GM18507 (cell line): ENCODE results near the gene ETV6.
"Not testable (repeated sequence)": the region's sequence is repeated elsewhere in the genome, so short reads cannot be mapped to it uniquely, and the experiment has no call there.

Experiments
- DNase-seq: peaks from one replicate; pipeline ENCODE4 v3.0.0; 2011; ENCODE audit warnings: low read depth; ENCODE audit not compliant: insufficient read length; ENCODE audit errors: extremely low spot score
- FAIRE-seq: peaks from 2 replicates; lab custom pipeline; 2011; peaks lifted over from hg19 to GRCh38; lab: Jason Lieb, UNC

Gene ETV6

GRCh38 chr12:11663130-11663529 lies 13.7 kb downstream of the ETV6 start:
- FAIRE-seq (no peak), DNase-seq (no peak)

DNA sequence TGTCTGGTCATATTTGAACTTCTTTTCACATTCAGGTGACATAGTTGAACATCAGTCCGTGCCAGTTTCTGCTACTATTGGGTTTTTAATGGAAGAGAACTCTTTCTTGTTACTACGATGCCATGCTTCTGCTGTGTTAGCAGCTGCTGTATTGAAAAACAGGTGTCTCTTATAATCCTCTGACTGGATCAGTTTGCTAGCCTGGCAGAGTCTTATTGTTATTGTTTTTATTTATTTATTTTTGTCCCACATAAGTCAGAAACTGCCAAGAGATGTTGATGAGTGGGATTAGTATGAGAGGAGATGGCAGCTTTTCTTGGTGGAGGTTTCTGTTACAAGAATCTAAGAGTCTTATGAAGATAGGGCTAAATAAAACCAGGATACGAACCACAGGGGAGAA lies 14.6 kb downstream of the ETV6 start:
- no peak for FAIRE-seq
- no peak for DNase-seq

GRCh38 chr12:11666131-11667050 lies 16.9 kb downstream of the ETV6 start:
- DNase-seq (no peak), FAIRE-seq (no peak)

DNA sequence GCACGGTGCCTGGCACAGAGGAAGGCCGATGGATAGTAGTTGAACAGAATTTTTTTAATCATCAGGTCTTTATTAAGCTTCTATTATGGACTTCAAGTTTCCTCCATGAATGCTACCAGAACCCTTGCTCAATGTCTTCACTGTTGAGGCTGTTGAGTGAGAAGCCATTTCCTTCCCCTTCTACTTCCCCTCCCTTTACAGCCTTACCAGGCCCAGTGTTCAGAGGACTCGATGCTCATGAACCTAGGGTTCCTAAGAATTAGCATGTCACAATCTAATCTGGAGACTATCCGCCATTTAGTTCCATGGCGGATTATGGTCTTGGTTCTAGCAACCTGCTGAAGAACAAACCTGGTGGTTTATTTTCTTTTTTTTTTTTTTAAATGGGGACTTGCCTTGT lies 17.7 kb downstream of the ETV6 start:
- FAIRE-seq, result no peak
- DNase-seq, result no peak

DNA sequence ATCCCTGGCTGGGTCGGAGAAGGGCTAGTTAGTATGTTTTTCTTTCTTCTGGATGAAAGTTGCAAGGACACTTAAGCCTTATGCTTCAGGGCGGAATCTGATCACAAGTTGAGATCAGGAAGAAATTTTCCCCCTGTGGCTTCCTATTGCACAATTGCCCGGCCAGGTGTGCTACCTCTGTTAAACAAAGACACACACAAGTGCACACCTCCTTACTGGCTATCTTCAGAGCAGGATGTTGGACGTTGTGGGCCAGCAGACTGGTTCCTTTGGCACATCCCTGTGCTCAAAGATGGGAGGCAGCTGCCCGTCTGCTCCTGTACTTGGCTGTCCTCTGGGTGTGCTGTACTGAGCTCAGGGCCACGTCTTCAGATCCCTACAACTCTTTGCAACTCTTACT lies 19.1 kb downstream of the ETV6 start:
- DNase-seq, result no peak
- no peak for FAIRE-seq

DNA sequence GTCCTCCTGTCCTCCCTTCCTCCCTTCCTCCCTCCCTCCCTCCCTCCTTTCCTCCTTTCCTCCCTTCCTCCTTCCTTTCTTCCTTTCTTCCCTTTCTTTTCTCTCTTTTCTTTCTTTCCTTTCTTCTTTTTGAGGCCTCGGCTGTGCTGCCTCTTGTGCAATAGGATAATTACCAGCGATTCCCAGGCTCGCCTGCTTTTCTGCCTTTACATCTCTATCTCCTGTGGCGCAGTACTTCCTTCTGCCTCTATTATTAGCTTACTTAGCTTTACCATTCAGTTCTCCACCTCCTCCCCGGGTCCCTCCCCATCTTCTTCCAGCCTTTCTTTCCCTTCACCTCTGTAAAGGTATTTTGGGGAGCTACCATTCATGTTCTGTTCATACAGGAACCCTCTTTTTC lies 19.9 kb downstream of the ETV6 start:
- DNase-seq, result no peak

DNA sequence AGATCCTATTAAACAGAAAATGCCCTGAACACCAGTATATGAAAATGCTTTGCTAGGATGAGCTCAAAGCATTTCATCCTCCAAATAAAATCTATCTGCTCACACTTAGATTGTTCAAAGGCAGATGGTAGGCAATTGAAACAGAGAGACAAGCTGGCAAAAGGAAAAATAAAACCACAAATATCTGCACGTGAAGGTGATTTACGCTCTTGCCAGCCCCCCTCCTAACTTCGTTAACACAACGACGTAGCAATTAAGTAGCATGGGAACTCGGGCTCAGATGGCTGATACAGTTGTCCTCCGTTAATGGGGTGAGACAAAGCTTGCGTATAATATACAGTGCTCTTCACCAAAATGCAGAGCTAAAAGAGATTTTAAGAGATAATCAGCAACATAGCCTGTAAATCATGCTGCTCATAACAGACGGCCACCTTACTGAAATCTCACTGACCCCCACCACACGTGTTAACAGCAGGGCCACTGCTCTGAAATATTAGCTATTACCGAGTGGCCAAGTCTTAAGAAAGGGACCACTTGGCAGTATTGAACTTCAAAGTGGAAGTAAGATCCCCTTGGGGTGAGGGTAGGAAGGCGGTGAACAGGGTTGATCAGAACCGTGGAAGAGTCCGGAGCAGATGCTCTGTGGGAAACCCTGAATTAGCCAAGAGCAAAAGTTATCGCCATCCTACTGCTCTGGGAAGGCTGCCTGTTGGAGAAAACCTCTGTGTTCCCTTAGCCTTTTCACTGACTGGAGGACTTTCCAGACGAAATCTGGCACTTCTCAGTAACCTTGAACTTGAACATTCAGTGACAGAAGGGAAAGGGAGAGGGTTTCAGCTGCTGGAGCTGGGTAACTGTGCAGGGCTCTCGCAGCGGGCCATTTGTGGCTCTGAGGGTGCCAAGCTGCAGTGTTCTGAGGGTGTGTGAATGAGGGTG lies 23.1 kb downstream of the ETV6 start:
- DNase-seq, result no peak
- FAIRE-seq, result no peak

More for the DNA sequence above, 19.9 kb downstream of the ETV6 start:
- FAIRE-seq, result no peak

DNA sequence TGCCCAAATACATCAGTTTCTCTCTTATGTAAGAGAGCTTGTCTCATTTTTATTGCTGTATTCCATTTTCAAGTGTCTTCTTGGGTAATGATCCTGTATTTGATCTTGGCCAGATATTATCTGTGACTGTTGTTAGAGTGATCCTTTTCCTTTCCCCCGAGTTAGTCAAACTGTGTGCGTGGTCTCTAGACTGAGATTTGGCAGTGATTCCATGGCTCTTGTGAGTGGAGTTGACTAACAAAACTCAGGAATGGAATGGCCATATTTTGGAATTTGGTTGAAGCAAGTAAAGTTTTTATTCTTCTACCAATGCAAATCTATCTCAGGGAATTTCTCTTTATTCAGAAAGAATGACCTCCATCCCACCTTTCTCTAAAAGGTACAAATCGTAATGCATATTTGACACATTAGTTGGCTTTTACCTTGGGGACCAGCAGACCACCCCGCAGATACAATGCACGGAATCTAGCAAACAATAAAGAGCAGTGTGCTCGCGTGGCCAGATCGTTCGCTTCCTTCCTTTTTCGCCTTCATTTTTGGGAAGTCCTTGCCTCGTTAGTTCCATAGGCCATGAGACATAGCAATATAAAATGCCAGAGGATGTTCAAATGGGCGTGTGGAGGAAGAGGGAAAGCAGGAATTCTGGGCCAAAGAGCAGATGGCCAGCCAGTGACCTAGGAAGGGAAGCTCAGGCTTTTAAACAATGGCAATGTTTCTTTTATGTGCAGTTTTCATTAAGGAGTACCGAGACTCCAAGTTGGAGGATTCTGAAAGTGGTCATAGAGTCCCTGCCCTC lies 24.4 kb downstream of the ETV6 start:
- DNase-seq (no peak), FAIRE-seq (no peak)

GRCh38 chr12:11674894-11675390 lies 25.5 kb downstream of the ETV6 start:
- no peak for DNase-seq
- no peak for FAIRE-seq

- DNase-seq, result no peak
- no peak for FAIRE-seq
Observed at GRCh38 chr12:11676052-11676451, 26.6 kb downstream of the ETV6 start.

DNA sequence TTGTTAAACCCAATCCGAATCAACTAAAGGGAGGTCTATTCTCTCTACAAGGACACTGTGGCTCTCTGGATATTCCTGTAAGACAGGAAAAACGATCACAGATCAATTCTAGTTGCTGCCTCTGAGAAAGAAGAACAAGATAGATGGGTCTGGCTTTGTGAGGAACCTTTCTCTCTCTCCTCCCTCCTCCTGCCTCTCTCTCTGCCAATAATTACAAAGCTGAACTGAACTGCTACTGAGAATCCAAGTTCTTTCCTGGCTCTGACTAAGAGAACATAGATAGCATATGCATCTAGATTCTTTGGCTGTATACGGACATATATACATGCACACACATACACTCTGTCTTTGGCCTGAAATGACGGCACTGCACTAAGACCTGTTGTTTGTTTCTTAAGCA lies 27.6 kb downstream of the ETV6 start:
- FAIRE-seq (no peak), DNase-seq (no peak)

GRCh38 chr12:11677752-11678151 lies 28.3 kb downstream of the ETV6 start:
- DNase-seq, result no peak
- no peak for FAIRE-seq

DNA sequence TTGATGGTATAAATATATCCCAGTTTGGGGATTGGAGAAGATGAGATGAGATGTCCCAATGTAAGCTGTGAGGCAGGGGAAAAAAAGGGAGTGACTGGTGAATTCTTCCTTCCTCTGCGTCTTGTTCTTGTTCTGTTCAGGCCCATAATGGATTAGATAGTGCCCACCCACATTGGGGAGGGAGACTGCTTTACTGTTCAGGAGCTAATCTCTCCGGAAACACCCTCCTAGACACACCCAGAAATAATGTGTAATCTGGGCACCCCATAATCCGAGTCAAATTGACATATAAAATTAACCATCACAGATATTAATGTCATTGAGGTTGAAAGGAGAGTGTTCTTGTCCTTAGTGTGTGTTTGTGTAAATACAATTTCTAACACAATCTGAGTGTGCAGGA lies 29.3 kb downstream of the ETV6 start:
- no peak for FAIRE-seq
- DNase-seq, result no peak

- DNase-seq, result no peak
- no peak for FAIRE-seq
Observed at GRCh38 chr12:11681207-11681606, 31.7 kb downstream of the ETV6 start.

- FAIRE-seq, result not testable (repeated sequence)
Observed at GRCh38 chr12:11681695-11682094, 32.2 kb downstream of the ETV6 start.

GRCh38 chr12:11684393-11684792 lies 34.9 kb downstream of the ETV6 start:
- FAIRE-seq (no peak), DNase-seq (no peak)

More at GRCh38 chr12:11681695-11682094, 32.2 kb downstream of the ETV6 start:
- not testable (repeated sequence) for DNase-seq

DNA sequence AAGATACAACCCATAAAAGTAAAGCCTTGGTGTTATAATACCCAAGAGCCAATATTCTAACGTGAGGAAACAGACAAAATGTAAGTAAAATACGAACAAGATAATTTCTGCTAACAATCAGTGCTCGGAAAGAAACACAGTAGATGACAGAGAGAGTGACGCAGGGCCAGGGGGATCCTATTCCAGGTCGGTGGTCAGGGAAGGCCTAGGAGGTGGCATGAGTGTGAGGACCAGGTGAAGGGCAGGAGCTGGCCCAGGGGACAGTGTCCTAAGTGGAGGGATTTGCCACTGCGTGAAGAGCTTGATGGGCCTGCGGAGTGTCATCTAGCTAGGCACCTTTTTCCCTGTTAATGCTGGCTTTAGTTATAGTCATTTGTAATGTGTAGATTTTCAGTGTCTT lies 35.3 kb downstream of the ETV6 start:
- DNase-seq, result no peak
- no peak for FAIRE-seq

DNA sequence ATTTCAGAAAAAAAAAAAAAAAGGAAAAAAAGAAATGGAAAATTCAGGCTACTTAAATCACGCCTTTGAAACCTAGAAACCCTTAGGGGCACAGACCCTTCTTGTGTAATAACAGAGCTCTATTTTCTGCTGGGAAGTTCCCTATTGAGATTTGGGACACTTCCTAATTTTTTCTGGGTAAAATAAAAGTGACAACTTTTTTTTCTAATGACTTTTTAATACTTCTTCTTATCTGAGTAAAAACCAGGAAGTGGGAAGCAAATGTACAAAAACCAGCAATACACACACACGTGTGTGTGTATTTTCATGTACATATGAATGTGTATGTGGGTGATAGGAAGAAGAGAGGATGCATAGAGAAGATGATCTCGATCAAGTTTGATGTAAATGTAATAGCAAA lies 35.8 kb downstream of the ETV6 start:
- DNase-seq (no peak), FAIRE-seq (no peak)

- FAIRE-seq, result no peak
Observed at GRCh38 chr12:11685716-11686115, 36.2 kb downstream of the ETV6 start.

More at GRCh38 chr12:11685716-11686115, 36.2 kb downstream of the ETV6 start:
- DNase-seq, result no peak
